WTC11 (cell line): ENCODE measurements around the gene CABLES1. TPM values are rescaled to one million over a fixed set of nuclear protein-coding genes. Genes with fewer than 3 reads are reported as not detected.

Experiments used
- ATAC-seq: fragments of 200-7000 bp; cut with Tn5 transposase; 2 replicates; pipeline ENCODE4 v1.10.0; 2021; ENCODE audit warnings: mild to moderate bottlenecking, moderate library complexity
- CTCF ChIA-PET: fragments of 300-600 bp; sonication (Branson Sonifier 250); formaldehyde crosslinking; loops from one replicate; lab custom pipeline; 2021; ENCODE audit warnings: antibody characterized with exemption; lab: Charles Lee
- POLR2A ChIA-PET: fragments of 350-600 bp; sonication (Branson Sonifier 250); formaldehyde crosslinking; loops from one replicate; lab custom pipeline; 2021; ENCODE audit warnings: antibody characterized with exemption; lab: Charles Lee
- DNase-seq: peaks from one replicate; pipeline ENCODE4 v3.0.0; 2021; ENCODE audit warnings: low spot score
- H3K27ac Mint-ChIP-seq: 2 replicates; pipeline ENCODE4 v1.8.0; 2021; ENCODE audit warnings: mixed read lengths
- H3K27me3 Mint-ChIP-seq: 2 replicates; pipeline ENCODE4 v1.8.0; 2021; ENCODE audit warnings: low read depth, mild to moderate bottlenecking, moderate library complexity, mixed read lengths
- H3K36me3 Mint-ChIP-seq: 2 replicates; pipeline ENCODE4 v1.8.0; 2021; ENCODE audit warnings: mixed read lengths
- H3K4me1 Mint-ChIP-seq: 2 replicates; pipeline ENCODE4 v1.8.0; 2022; ENCODE audit warnings: mixed read lengths
- H3K4me3 Mint-ChIP-seq: 2 replicates; pipeline ENCODE4 v1.8.0; 2021; ENCODE audit warnings: mild to moderate bottlenecking, moderate library complexity, mixed read lengths
- H3K9me3 Mint-ChIP-seq: 2 replicates; pipeline ENCODE4 v1.8.0; 2021; ENCODE audit warnings: mixed read lengths
- CREB1 ChIP-seq: sonication (generic); formaldehyde crosslinking; IDR thresholded peaks from 2 replicates; pipeline ENCODE4 v1.8.0; 2023; ENCODE audit warnings: mild to moderate bottlenecking, missing genetic modification reagents
- FOXP1 ChIP-seq: sonication (generic); formaldehyde crosslinking; IDR thresholded peaks from 2 replicates; pipeline ENCODE4 v1.8.0; 2022; ENCODE audit warnings: missing genetic modification reagents, mild to moderate bottlenecking, moderate library complexity, borderline replicate concordance
- GABPB1 ChIP-seq: sonication (generic); formaldehyde crosslinking; IDR thresholded peaks from 2 replicates; pipeline ENCODE4 v1.8.1; 2023; ENCODE audit warnings: mild to moderate bottlenecking, missing genetic modification reagents
- GRHL2 ChIP-seq: fragments of 250-450 bp; sonication (Bioruptor Pico); IDR thresholded peaks from 2 replicates; pipeline ENCODE4 v1.8.0; 2022; ENCODE audit warnings: mild to moderate bottlenecking, moderate library complexity; ENCODE audit not compliant: insufficient replicate concordance, severe bottlenecking
- GTF2I ChIP-seq: fragments of 250-450 bp; sonication (Bioruptor Pico); conservative IDR thresholded peaks from 2 replicates; pipeline ENCODE4 v1.4.0; 2021; ENCODE audit warnings: mild to moderate bottlenecking
- MYBL2 ChIP-seq: sonication (generic); formaldehyde crosslinking; IDR thresholded peaks from 2 replicates; pipeline ENCODE4 v1.8.1; 2023; ENCODE audit warnings: mild to moderate bottlenecking, moderate library complexity, missing genetic modification reagents
- NFE2L1 ChIP-seq: sonication (generic); formaldehyde crosslinking; IDR thresholded peaks from 2 replicates; pipeline ENCODE4 v1.8.1; 2023; ENCODE audit warnings: missing genetic modification reagents
- NR1H2 ChIP-seq: sonication (generic); formaldehyde crosslinking; IDR thresholded peaks from 2 replicates; pipeline ENCODE4 v1.9.0; 2021; ENCODE audit warnings: mild to moderate bottlenecking, moderate library complexity, missing genetic modification reagents
- RELA ChIP-seq: sonication (generic); formaldehyde crosslinking; IDR thresholded peaks from 2 replicates; pipeline ENCODE4 v1.8.1; 2022; ENCODE audit warnings: missing genetic modification reagents, mild to moderate bottlenecking, borderline replicate concordance
- SMAD3 ChIP-seq: sonication (generic); formaldehyde crosslinking; IDR thresholded peaks from 2 replicates; pipeline ENCODE4 v1.8.0; 2022; ENCODE audit warnings: missing genetic modification reagents, mild to moderate bottlenecking, borderline replicate concordance
- SP1 ChIP-seq: sonication (generic); formaldehyde crosslinking; conservative IDR thresholded peaks from 2 replicates; pipeline ENCODE4 v1.8.1; 2022; ENCODE audit warnings: missing genetic modification reagents
- TCF7 ChIP-seq: sonication (generic); formaldehyde crosslinking; IDR thresholded peaks from 2 replicates; pipeline ENCODE4 v1.8.0; 2022; ENCODE audit warnings: mild to moderate bottlenecking, low read depth, missing genetic modification reagents, moderate library complexity
- total RNA-seq: library from RNA; stranded (reverse); gene quantifications from 3 replicates; pipeline ENCODE4 v1.2.3, GENCODE V29; 2021
- TF ChIP-seq, protein P1 (sequence below): sonication (generic); formaldehyde crosslinking; IDR thresholded peaks from 2 replicates; pipeline ENCODE4 v1.8.0; 2022; ENCODE audit warnings: missing genetic modification reagents
- TF ChIP-seq, protein P2 (sequence below): sonication (generic); formaldehyde crosslinking; IDR thresholded peaks from 2 replicates; pipeline ENCODE4 v1.8.1; 2022; ENCODE audit warnings: mild to moderate bottlenecking, missing genetic modification reagents, moderate library complexity, borderline replicate concordance
- TF ChIP-seq, protein P3 (sequence below): fragments of 250-450 bp; sonication (Bioruptor Pico); IDR thresholded peaks from 2 replicates; pipeline ENCODE4 v2.1.2; 2022; ENCODE audit warnings: mild to moderate bottlenecking, moderate library complexity
- TF ChIP-seq, protein P4 (sequence below): sonication (generic); formaldehyde crosslinking; IDR thresholded peaks from 2 replicates; pipeline ENCODE4 v1.8.1; 2023; ENCODE audit warnings: mild to moderate bottlenecking, missing genetic modification reagents, moderate library complexity
- TF ChIP-seq, protein P5 (sequence below): sonication (generic); formaldehyde crosslinking; IDR thresholded peaks from 2 replicates; pipeline ENCODE4 v1.8.1; 2022; ENCODE audit warnings: mild to moderate bottlenecking, moderate library complexity, missing genetic modification reagents
- TF ChIP-seq, protein P6 (sequence below): fragments of 250-450 bp; sonication (Bioruptor Pico); IDR thresholded peaks from 2 replicates; pipeline ENCODE4 v1.9.0; 2021; ENCODE audit warnings: moderate library complexity, mild to moderate bottlenecking, inconsistent platforms, borderline replicate concordance
- TF ChIP-seq, protein P7 (sequence below): sonication (generic); formaldehyde crosslinking; conservative IDR thresholded peaks from 2 replicates; pipeline ENCODE4 v1.8.1; 2023; ENCODE audit warnings: mild to moderate bottlenecking, low read depth, missing genetic modification reagents, moderate library complexity

Gene CABLES1
- total RNA-seq, 1 experiment from 2014 or later, result 17.0 TPM

DNA sequence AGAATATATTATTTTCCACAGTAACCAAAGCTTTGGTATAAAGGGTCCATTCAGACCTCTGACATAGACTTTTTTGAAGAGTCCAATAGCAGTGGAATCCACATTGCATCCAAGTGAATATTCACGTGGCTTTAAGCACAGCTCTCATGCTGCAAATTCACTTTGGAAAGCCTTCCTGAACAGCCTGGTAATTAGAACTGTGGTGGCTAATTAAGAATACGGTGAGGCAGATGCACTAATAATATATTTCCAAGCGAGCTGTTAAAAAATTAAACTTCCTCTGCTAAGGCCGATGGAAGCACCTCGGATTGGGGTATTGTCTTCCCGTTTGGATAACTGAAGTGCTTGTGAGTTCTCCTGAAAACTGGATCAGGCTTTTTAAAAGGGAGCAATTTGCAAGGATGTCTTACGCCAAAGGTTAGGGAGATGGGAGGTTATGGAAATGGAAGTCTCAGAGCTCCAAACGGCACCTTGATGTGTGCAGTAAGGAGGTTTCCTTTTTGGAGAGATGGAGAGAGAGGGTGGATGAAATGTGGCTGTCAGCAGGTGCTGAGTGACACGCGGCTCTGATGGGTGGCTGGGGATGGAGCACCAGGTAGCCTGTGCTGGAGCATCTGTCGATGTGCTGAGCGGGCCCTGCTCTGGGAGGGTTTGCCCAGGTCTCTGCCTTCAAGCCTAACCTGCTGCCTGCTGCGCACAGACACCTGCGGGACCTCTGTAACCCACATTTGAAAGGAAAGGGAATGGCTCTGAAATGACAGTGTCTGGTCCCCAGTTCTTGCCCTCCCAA, 37.5 kb downstream of the CABLES1 start:
- TF ChIP-seq NR1H2 (CRISPR knock-in tag) (no peak), RELA (CRISPR knock-in tag) (no peak), SP1 (CRISPR knock-in tag) (no peak), MYBL2 (CRISPR knock-in tag) (no peak), NFE2L1 (CRISPR knock-in tag) (no peak), GRHL2 (no peak), FOXP1 (CRISPR knock-in tag) (no peak), TCF7 (CRISPR knock-in tag) (no peak), CREB1 (no peak), SMAD3 (CRISPR knock-in tag) (no peak)
- TF ChIP-seq, protein P1, sequence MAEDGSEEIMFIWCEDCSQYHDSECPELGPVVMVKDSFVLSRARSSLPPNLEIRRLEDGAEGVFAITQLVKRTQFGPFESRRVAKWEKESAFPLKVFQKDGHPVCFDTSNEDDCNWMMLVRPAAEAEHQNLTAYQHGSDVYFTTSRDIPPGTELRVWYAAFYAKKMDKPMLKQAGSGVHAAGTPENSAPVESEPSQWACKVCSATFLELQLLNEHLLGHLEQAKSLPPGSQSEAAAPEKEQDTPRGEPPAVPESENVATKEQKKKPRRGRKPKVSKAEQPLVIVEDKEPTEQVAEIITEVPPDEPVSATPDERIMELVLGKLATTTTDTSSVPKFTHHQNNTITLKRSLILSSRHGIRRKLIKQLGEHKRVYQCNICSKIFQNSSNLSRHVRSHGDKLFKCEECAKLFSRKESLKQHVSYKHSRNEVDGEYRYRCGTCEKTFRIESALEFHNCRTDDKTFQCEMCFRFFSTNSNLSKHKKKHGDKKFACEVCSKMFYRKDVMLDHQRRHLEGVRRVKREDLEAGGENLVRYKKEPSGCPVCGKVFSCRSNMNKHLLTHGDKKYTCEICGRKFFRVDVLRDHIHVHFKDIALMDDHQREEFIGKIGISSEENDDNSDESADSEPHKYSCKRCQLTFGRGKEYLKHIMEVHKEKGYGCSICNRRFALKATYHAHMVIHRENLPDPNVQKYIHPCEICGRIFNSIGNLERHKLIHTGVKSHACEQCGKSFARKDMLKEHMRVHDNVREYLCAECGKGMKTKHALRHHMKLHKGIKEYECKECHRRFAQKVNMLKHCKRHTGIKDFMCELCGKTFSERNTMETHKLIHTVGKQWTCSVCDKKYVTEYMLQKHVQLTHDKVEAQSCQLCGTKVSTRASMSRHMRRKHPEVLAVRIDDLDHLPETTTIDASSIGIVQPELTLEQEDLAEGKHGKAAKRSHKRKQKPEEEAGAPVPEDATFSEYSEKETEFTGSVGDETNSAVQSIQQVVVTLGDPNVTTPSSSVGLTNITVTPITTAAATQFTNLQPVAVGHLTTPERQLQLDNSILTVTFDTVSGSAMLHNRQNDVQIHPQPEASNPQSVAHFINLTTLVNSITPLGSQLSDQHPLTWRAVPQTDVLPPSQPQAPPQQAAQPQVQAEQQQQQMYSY (CRISPR knock-in tag), result no peak
- TF ChIP-seq, protein P2, sequence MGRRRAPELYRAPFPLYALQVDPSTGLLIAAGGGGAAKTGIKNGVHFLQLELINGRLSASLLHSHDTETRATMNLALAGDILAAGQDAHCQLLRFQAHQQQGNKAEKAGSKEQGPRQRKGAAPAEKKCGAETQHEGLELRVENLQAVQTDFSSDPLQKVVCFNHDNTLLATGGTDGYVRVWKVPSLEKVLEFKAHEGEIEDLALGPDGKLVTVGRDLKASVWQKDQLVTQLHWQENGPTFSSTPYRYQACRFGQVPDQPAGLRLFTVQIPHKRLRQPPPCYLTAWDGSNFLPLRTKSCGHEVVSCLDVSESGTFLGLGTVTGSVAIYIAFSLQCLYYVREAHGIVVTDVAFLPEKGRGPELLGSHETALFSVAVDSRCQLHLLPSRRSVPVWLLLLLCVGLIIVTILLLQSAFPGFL (CRISPR knock-in tag), result no peak
- TF ChIP-seq, protein P3, sequence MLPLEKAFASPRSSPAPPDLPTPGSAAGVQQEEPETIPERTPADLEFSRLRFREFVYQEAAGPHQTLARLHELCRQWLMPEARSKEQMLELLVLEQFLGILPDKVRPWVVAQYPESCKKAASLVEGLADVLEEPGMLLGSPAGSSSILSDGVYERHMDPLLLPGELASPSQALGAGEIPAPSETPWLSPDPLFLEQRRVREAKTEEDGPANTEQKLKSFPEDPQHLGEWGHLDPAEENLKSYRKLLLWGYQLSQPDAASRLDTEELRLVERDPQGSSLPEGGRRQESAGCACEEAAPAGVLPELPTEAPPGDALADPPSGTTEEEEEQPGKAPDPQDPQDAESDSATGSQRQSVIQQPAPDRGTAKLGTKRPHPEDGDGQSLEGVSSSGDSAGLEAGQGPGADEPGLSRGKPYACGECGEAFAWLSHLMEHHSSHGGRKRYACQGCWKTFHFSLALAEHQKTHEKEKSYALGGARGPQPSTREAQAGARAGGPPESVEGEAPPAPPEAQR (CRISPR knock-in tag), result no peak
- TF ChIP-seq, protein P4, sequence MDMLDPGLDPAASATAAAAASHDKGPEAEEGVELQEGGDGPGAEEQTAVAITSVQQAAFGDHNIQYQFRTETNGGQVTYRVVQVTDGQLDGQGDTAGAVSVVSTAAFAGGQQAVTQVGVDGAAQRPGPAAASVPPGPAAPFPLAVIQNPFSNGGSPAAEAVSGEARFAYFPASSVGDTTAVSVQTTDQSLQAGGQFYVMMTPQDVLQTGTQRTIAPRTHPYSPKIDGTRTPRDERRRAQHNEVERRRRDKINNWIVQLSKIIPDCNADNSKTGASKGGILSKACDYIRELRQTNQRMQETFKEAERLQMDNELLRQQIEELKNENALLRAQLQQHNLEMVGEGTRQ (CRISPR knock-in tag), result no peak

DNA sequence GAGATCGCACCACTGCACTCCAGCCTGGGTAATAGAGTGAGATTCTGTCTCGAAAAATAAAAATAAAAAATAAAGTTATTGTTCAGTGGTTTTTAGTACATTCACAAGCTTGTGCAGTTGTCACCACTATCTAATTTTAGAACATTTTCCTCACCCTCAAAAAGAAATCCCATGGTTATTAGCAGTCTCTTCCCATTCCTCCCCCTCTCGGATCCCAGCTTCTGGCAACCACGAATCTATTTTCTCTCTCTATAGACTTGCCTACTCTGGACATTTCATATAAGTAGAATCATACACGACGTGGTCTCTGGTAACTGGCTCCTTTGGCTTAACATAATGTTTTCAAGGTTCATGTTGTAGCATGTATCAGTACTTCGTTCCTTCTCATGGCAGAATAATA, 38.6 kb downstream of the CABLES1 start:
- DNase-seq (no peak), ATAC-seq (no peak)
- Mint-ChIP-seq H3K9me3 (no peaks in the 10 kb centered on the region), H3K27me3 (no peaks in the 10 kb centered on the region), H3K4me1 (peaks cover 80% of the 10 kb centered on the region), H3K4me3 (no peak overlapping the region), H3K27ac (no peak overlapping the region), H3K36me3 (no peaks in the 10 kb centered on the region)
- ChIA-PET POLR2A (interaction anchor here (0.6 kb wide), 1 partner anchor 127 kb away, joined by 5 read pairs; no protein-coding TSS in a partner anchor), CTCF (interaction anchor here (1.7 to 2.0 kb wide), 2 partner anchors 33 to 42 kb away, joined by 5 to 7 read pairs; no protein-coding TSS in a partner anchor)
- TF ChIP-seq GABPB1 (CRISPR knock-in tag), result no peak
- TF ChIP-seq, protein P5, sequence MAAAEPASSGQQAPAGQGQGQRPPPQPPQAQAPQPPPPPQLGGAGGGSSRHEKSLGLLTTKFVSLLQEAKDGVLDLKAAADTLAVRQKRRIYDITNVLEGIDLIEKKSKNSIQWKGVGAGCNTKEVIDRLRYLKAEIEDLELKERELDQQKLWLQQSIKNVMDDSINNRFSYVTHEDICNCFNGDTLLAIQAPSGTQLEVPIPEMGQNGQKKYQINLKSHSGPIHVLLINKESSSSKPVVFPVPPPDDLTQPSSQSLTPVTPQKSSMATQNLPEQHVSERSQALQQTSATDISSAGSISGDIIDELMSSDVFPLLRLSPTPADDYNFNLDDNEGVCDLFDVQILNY, result no peak
- TF ChIP-seq, protein P6, sequence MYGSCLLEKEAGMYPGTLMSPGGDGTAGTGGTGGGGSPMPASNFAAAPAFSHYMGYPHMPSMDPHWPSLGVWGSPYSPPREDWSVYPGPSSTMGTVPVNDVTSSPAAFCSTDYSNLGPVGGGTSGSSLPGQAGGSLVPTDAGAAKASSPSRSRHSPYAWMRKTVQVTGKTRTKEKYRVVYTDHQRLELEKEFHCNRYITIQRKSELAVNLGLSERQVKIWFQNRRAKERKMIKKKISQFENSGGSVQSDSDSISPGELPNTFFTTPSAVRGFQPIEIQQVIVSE, result no peak
- TF ChIP-seq GTF2I, result no peak
- TF ChIP-seq, protein P7, sequence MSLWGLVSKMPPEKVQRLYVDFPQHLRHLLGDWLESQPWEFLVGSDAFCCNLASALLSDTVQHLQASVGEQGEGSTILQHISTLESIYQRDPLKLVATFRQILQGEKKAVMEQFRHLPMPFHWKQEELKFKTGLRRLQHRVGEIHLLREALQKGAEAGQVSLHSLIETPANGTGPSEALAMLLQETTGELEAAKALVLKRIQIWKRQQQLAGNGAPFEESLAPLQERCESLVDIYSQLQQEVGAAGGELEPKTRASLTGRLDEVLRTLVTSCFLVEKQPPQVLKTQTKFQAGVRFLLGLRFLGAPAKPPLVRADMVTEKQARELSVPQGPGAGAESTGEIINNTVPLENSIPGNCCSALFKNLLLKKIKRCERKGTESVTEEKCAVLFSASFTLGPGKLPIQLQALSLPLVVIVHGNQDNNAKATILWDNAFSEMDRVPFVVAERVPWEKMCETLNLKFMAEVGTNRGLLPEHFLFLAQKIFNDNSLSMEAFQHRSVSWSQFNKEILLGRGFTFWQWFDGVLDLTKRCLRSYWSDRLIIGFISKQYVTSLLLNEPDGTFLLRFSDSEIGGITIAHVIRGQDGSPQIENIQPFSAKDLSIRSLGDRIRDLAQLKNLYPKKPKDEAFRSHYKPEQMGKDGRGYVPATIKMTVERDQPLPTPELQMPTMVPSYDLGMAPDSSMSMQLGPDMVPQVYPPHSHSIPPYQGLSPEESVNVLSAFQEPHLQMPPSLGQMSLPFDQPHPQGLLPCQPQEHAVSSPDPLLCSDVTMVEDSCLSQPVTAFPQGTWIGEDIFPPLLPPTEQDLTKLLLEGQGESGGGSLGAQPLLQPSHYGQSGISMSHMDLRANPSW (CRISPR knock-in tag), result no peak

More for the DNA sequence above, 37.5 kb downstream of the CABLES1 start:
- ChIA-PET CTCF (interaction anchor here (1.7 to 2.0 kb wide), 2 partner anchors 35 to 41 kb away, joined by 5 to 7 read pairs; no protein-coding TSS in a partner anchor), POLR2A (interaction anchor here (0.7 kb wide), 1 partner anchor 55 kb away, joined by 3 read pairs; no protein-coding TSS in a partner anchor)
- H3K36me3 Mint-ChIP-seq, result no peaks in the 10 kb centered on the region
- H3K27me3 Mint-ChIP-seq, result no peaks in the 10 kb centered on the region
- no peak for DNase-seq
- no peaks in the 10 kb centered on the region for H3K9me3 Mint-ChIP-seq
- H3K4me1 Mint-ChIP-seq, result peaks cover 82% of the 10 kb centered on the region
- no peak for ATAC-seq
- peak overlapping the region; percentile 75; the same call in 1 of the 2 replicates for H3K27ac Mint-ChIP-seq
- no peak overlapping the region for H3K4me3 Mint-ChIP-seq
